ENCODE measurements around the gene HEY2. TPM values are rescaled to one million over a fixed set of nuclear protein-coding genes. Genes with fewer than 3 reads are reported as not detected.

The HEY2 gene
- total and polyA plus RNA-seq, 2 of the 8 experiments (the other 6 are each of a cell fraction or from before 2014, with no cell fraction given): 9.1 to 16.2 TPM

GRCh38 chr6:125779924-125780539 lies 30.6 kb downstream of the HEY2 start (continued):
- TF ChIP-seq, protein P1, sequence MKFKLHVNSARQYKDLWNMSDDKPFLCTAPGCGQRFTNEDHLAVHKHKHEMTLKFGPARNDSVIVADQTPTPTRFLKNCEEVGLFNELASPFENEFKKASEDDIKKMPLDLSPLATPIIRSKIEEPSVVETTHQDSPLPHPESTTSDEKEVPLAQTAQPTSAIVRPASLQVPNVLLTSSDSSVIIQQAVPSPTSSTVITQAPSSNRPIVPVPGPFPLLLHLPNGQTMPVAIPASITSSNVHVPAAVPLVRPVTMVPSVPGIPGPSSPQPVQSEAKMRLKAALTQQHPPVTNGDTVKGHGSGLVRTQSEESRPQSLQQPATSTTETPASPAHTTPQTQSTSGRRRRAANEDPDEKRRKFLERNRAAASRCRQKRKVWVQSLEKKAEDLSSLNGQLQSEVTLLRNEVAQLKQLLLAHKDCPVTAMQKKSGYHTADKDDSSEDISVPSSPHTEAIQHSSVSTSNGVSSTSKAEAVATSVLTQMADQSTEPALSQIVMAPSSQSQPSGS (IDR thresholded peaks at IDR 0.05; ENCODE audit: low read length): peak; percentile 22; the same call in 1 of the 2 replicates
- TF ChIP-seq TAF1 (IDR thresholded peaks at IDR 0.05; ENCODE audit: low read depth, low read length): no peak
- TF ChIP-seq TEAD4 (IDR thresholded peaks at IDR 0.05; ENCODE audit: low read depth, low read length): peak; percentile 76
- TF ChIP-seq PHF8 (conservative IDR thresholded peaks at IDR 0.05; ENCODE audit: low read depth, low read length): no peak
- no peak for TF ChIP-seq CBX5 (IDR thresholded peaks at IDR 0.05; ENCODE audit: low read depth, low read length)
- no peak for TF ChIP-seq EZH2 (IDR thresholded peaks at IDR 0.05; ENCODE audit: low read depth, low read length, severe bottlenecking)
- no peak for TF ChIP-seq SUZ12 (IDR thresholded peaks at IDR 0.05; ENCODE audit: low read length)
- TF ChIP-seq E2F6 (IDR thresholded peaks at IDR 0.05): no peak
- TF ChIP-seq CTCF (IDR thresholded peaks at IDR 0.05; ENCODE audit: control extremely low read depth in 1 of 3, insufficient read depth in 1 of 3, low read depth in 1 of 3, low read length in 3 of 3): peak in 2 of 3 experiments; percentile 5 to 11; a peak in 1 of 4 replicates
- peak; percentile 95 for TF ChIP-seq CEBPB (IDR thresholded peaks at IDR 0.05; ENCODE audit: low read depth, low read length)
- TF ChIP-seq RAD21 (IDR thresholded peaks at IDR 0.05 in 1 of 2, conservative IDR thresholded peaks at IDR 0.05 in 1 of 2; ENCODE audit: low read depth in 2 of 2, low read length in 2 of 2): no peak
- peak; percentile 57; the same call in 1 of the 2 replicates for TF ChIP-seq POU5F1 (IDR thresholded peaks at IDR 0.05; ENCODE audit: low read depth, low read length)
- TF ChIP-seq BCL11A (IDR thresholded peaks at IDR 0.05; ENCODE audit: low read depth in 2 of 2, low read length in 2 of 2): no peak
- peak; percentile 41; the same call in 1 of the 2 replicates for TF ChIP-seq CREB1 (IDR thresholded peaks at IDR 0.05)
- no peak for TF ChIP-seq FOSL1 (IDR thresholded peaks at IDR 0.05; ENCODE audit: insufficient read depth, low read depth, low read length)
- no peak for TF ChIP-seq BRCA1 (IDR thresholded peaks at IDR 0.05; ENCODE audit: low read depth, low read length)
- TF ChIP-seq SIN3A (conservative IDR thresholded peaks at IDR 0.05 in 1 of 2, IDR thresholded peaks at IDR 0.05 in 1 of 2; ENCODE audit: low read depth in 1 of 2, low read length in 2 of 2): 0 out of 4 replicates have a peak, but pooled peaks of 1 of the 2 experiments have one; percentile 20
- TF ChIP-seq ASH2L (IDR thresholded peaks at IDR 0.05; ENCODE audit: low read length): no peak
- TF ChIP-seq GTF2F1 (IDR thresholded peaks at IDR 0.05; ENCODE audit: borderline replicate concordance, low read depth, low read length): no peak

Data from H1 (cell line).